ENCODE data around the gene ETNPPL. TPM values are rescaled to one million over a fixed set of nuclear protein-coding genes. Genes with fewer than 3 reads are reported as not detected.

Gene ETNPPL
- total RNA-seq, 1 donor, result not detected

DNA sequence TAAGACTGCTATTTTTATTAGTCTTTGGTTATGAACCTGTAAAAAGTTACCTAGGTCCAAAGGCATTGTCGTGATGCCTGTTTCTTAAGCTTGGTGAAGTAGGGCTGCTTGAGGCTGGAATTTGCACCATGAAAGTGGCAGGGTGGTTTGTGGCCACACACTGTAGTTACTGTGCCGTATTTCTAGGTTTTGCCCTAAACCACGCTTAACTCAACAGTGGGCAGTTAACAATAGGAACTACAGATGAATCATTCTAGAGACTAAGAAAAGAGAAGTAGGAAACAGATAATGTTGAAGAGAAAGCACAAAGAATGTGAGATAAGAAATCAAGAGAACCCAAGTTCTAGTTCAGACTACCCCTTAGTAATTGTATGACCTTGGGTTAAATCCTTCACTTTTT, 11.5 kb downstream of the ETNPPL start:
- Histone ChIP-seq H4K20me1 (ENCODE audit: insufficient read depth, low read length) (no peaks in the 10 kb centered on the region), H3K79me2 (ENCODE audit: insufficient read depth, low read length) (no peaks in the 10 kb centered on the region), H2AFZ (ENCODE audit: low read length) (no peak overlapping the region), H3K36me3 (ENCODE audit: insufficient read depth, low read length) (no peaks in the 10 kb centered on the region), H3K4me2 (ENCODE audit: insufficient read depth, low read length) (no peak overlapping the region), H3K27ac (ENCODE audit: low read depth, low read length) (no peak overlapping the region), H3K4me1 (ENCODE audit: insufficient read depth, low read length) (no peaks in the 10 kb centered on the region), H3K9me3 (ENCODE audit: low read depth, low read length) (no peaks in the 10 kb centered on the region), H3K4me3 (ENCODE audit: insufficient read depth, low read length) (no peak overlapping the region), H3K27me3 (ENCODE audit: insufficient read depth, low read length) (no peaks in the 10 kb centered on the region)
- no peak for DNase-seq (ENCODE audit: insufficient read length, low spot score, missing footprints)
- TF ChIP-seq, protein P1, sequence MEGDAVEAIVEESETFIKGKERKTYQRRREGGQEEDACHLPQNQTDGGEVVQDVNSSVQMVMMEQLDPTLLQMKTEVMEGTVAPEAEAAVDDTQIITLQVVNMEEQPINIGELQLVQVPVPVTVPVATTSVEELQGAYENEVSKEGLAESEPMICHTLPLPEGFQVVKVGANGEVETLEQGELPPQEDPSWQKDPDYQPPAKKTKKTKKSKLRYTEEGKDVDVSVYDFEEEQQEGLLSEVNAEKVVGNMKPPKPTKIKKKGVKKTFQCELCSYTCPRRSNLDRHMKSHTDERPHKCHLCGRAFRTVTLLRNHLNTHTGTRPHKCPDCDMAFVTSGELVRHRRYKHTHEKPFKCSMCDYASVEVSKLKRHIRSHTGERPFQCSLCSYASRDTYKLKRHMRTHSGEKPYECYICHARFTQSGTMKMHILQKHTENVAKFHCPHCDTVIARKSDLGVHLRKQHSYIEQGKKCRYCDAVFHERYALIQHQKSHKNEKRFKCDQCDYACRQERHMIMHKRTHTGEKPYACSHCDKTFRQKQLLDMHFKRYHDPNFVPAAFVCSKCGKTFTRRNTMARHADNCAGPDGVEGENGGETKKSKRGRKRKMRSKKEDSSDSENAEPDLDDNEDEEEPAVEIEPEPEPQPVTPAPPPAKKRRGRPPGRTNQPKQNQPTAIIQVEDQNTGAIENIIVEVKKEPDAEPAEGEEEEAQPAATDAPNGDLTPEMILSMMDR (IDR thresholded peaks at IDR 0.05; ENCODE audit: extremely low read depth, low read depth, low read length), result no peak

- H3K4me3 ChIP-seq (ENCODE audit: insufficient read depth, low read length), result no peak overlapping the region
- H3K36me3 ChIP-seq (ENCODE audit: insufficient read depth, low read length), result no peaks in the 10 kb centered on the region
- no peak for DNase-seq (ENCODE audit: insufficient read length, low spot score, missing footprints)
- no peaks in the 10 kb centered on the region for H3K79me2 ChIP-seq (ENCODE audit: insufficient read depth, low read length)
- H3K27ac ChIP-seq (ENCODE audit: low read depth, low read length), result no peak overlapping the region
- no peaks in the 10 kb centered on the region for H3K9me3 ChIP-seq (ENCODE audit: low read depth, low read length)
- no peaks in the 10 kb centered on the region for H4K20me1 ChIP-seq (ENCODE audit: insufficient read depth, low read length)
- H2AFZ ChIP-seq (ENCODE audit: low read length), result no peak overlapping the region
- no peaks in the 10 kb centered on the region for H3K4me1 ChIP-seq (ENCODE audit: insufficient read depth, low read length)
- TF ChIP-seq, protein P1 (IDR thresholded peaks at IDR 0.05; ENCODE audit: extremely low read depth, low read depth, low read length), result peak; percentile 14
- no peak overlapping the region for H3K4me2 ChIP-seq (ENCODE audit: insufficient read depth, low read length)
- H3K27me3 ChIP-seq (ENCODE audit: insufficient read depth, low read length), result no peaks in the 10 kb centered on the region
These were observed 13.7 kb downstream of the ETNPPL start for GRCh38 chr4:108749119-108749518.

DNA sequence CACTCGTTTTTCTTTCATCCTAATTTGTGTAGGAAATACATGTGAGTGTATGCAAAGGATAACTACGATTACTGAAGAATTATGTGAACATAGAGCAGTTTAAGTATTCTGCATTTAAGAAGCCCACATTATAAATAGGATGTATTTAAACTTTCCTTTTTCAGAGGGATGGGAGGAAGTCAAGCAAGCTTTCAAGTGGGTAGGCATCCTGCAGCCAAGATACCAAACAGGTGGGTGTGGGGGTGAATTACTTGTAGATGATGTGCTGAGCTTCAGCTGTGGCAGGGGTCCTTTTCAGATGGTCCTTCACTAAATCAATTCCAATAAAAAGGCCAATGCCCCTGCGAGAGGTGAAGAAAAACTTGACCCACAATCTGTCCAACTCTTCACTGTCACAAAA, 16.3 kb downstream of the ETNPPL start:
- no peaks in the 10 kb centered on the region for H3K4me1 ChIP-seq (ENCODE audit: insufficient read depth, low read length)
- no peak overlapping the region for H3K4me3 ChIP-seq (ENCODE audit: insufficient read depth, low read length)
- no peaks in the 10 kb centered on the region for H3K79me2 ChIP-seq (ENCODE audit: insufficient read depth, low read length)
- H3K4me2 ChIP-seq (ENCODE audit: insufficient read depth, low read length), result no peak overlapping the region
- no peaks in the 10 kb centered on the region for H4K20me1 ChIP-seq (ENCODE audit: insufficient read depth, low read length)
- TF ChIP-seq, protein P1 (IDR thresholded peaks at IDR 0.05; ENCODE audit: extremely low read depth, low read depth, low read length), result no peak
- H3K27ac ChIP-seq (ENCODE audit: low read depth, low read length), result no peak overlapping the region
- no peaks in the 10 kb centered on the region for H3K9me3 ChIP-seq (ENCODE audit: low read depth, low read length)
- no peaks in the 10 kb centered on the region for H3K27me3 ChIP-seq (ENCODE audit: insufficient read depth, low read length)
- no peaks in the 10 kb centered on the region for H3K36me3 ChIP-seq (ENCODE audit: insufficient read depth, low read length)
- DNase-seq (ENCODE audit: insufficient read length, low spot score, missing footprints), result no peak
- H2AFZ ChIP-seq (ENCODE audit: low read length), result no peak overlapping the region

DNA sequence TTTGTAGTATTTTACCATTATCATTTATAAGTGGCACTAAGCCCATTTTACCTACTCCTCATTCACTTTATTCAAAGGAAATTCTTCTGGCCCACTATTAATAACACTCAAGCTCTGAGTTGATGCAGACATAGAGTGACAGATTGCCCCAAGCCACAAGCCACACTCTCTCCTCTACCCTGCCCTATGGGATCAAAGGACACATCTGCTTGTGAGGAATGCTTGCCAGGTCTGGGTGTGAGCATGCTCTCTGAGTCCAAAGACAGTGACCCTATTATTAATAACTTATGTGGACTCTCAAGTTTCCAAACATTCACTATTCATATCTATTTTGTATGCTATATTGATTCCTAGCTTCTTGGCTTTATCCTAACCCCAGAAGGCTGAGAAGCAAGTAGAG, 18.5 kb downstream of the ETNPPL start:
- Histone ChIP-seq H3K4me2 (ENCODE audit: insufficient read depth, low read length) (no peak overlapping the region), H3K4me3 (ENCODE audit: insufficient read depth, low read length) (no peak overlapping the region), H3K27ac (ENCODE audit: low read depth, low read length) (no peak overlapping the region), H3K27me3 (ENCODE audit: insufficient read depth, low read length) (no peaks in the 10 kb centered on the region), H3K4me1 (ENCODE audit: insufficient read depth, low read length) (no peaks in the 10 kb centered on the region), H4K20me1 (ENCODE audit: insufficient read depth, low read length) (no peaks in the 10 kb centered on the region), H2AFZ (ENCODE audit: low read length) (no peak overlapping the region), H3K79me2 (ENCODE audit: insufficient read depth, low read length) (no peaks in the 10 kb centered on the region), H3K36me3 (ENCODE audit: insufficient read depth, low read length) (no peaks in the 10 kb centered on the region), H3K9me3 (ENCODE audit: low read depth, low read length) (no peaks in the 10 kb centered on the region)
- TF ChIP-seq, protein P1 (IDR thresholded peaks at IDR 0.05; ENCODE audit: extremely low read depth, low read depth, low read length), result no peak
- DNase-seq (ENCODE audit: insufficient read length, low spot score, missing footprints), result no peak

All from osteoblast (primary cell).